ENCODE results near the gene CCAR1.
"Not testable (repeated sequence)": the region's sequence is repeated elsewhere in the genome, so short reads cannot be mapped to it uniquely, and the experiment has no call there.

Gene CCAR1, protein sequence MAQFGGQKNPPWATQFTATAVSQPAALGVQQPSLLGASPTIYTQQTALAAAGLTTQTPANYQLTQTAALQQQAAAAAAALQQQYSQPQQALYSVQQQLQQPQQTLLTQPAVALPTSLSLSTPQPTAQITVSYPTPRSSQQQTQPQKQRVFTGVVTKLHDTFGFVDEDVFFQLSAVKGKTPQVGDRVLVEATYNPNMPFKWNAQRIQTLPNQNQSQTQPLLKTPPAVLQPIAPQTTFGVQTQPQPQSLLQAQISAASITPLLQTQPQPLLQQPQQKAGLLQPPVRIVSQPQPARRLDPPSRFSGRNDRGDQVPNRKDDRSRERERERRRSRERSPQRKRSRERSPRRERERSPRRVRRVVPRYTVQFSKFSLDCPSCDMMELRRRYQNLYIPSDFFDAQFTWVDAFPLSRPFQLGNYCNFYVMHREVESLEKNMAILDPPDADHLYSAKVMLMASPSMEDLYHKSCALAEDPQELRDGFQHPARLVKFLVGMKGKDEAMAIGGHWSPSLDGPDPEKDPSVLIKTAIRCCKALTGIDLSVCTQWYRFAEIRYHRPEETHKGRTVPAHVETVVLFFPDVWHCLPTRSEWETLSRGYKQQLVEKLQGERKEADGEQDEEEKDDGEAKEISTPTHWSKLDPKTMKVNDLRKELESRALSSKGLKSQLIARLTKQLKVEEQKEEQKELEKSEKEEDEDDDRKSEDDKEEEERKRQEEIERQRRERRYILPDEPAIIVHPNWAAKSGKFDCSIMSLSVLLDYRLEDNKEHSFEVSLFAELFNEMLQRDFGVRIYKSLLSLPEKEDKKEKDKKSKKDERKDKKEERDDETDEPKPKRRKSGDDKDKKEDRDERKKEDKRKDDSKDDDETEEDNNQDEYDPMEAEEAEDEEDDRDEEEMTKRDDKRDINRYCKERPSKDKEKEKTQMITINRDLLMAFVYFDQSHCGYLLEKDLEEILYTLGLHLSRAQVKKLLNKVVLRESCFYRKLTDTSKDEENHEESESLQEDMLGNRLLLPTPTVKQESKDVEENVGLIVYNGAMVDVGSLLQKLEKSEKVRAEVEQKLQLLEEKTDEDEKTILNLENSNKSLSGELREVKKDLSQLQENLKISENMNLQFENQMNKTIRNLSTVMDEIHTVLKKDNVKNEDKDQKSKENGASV

GRCh38 chr10:68720793-68721672, at the start of gene CCAR1:
CCAR1 (plus strand) TSS chr10:68721239; CDS start chr10:68722505, 1,266 bp downstream.
- TF ChIP-seq CTCF (IDR thresholded peaks at IDR 0.05; ENCODE audit: control insufficient read depth, extremely low read depth, insufficient read depth) = no peak
- peak within 1 kb of the TSS; percentile 91 for H3K4me3 ChIP-seq (ENCODE audit: low read depth, low read length)
- DNase-seq (ENCODE audit: low read depth) = peak; percentile 96

- TF ChIP-seq CTCF (IDR thresholded peaks at IDR 0.05; ENCODE audit: control insufficient read depth, extremely low read depth, insufficient read depth) = no peak
- no peak for DNase-seq (ENCODE audit: low read depth)
- H3K4me3 ChIP-seq (ENCODE audit: low read depth, low read length) = no peak overlapping the region
These were observed 36.6 kb upstream of the CCAR1 start for GRCh38 chr10:68684413-68684812.

DNA sequence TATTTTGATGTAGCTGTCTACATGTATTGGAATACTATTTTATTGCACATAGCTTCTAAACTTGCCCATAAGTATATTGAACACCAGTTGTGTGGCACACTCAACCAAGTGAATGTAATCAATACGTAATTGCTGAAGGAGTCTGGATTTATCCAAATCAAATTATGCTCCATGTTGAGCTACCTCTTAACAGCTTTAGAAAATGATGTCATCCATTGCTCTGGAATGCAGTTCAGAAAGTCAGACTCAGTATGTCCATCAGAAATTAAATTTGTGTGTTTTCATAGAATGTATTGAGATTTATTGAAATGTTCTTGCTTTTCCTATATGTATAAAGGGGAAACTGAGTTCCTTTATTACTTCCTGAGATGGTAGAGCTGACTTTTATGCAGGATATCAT, 25.0 kb upstream of the CCAR1 start:
- no peak for DNase-seq (ENCODE audit: low read depth)
- no peak overlapping the region for H3K4me3 ChIP-seq (ENCODE audit: low read depth, low read length)
- no peak for TF ChIP-seq CTCF (IDR thresholded peaks at IDR 0.05; ENCODE audit: control insufficient read depth, extremely low read depth, insufficient read depth)

GRCh38 chr10:68697106-68697505, 23.9 kb upstream of the CCAR1 start:
- TF ChIP-seq CTCF (IDR thresholded peaks at IDR 0.05; ENCODE audit: control insufficient read depth, extremely low read depth, insufficient read depth) = no peak
- H3K4me3 ChIP-seq (ENCODE audit: low read depth, low read length) = no peak overlapping the region
- no peak for DNase-seq (ENCODE audit: low read depth)

- no peak overlapping the region for H3K4me3 ChIP-seq (ENCODE audit: low read depth, low read length)
- DNase-seq (ENCODE audit: low read depth) = no peak
- TF ChIP-seq CTCF (IDR thresholded peaks at IDR 0.05; ENCODE audit: control insufficient read depth, extremely low read depth, insufficient read depth) = no peak
These were observed 20.8 kb upstream of the CCAR1 start for GRCh38 chr10:68700197-68700596.

GRCh38 chr10:68705548-68705947, 15.5 kb upstream of the CCAR1 start:
- no peak for DNase-seq (ENCODE audit: low read depth)
- no peak for TF ChIP-seq CTCF (IDR thresholded peaks at IDR 0.05; ENCODE audit: control insufficient read depth, extremely low read depth, insufficient read depth)
- H3K4me3 ChIP-seq (ENCODE audit: low read depth, low read length) = no peak overlapping the region

DNA sequence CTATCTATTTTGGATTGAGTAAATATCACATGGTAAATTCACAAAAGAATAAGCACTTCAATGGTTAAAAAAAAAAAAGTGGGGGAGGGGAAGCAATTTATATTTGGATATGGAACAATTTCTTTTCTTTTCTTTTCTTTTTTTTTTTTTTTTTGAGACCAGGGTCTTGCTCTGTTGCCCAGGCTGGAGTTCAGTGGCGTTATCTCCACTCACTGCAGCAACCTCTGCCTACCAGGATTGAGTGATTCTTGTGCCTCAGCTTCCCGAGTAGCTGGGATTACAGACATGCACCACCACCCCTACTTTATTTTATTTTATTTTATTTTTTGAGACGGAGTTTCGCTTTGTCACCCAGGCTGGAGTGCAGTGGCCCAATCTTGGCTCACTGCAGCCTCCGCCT, 12.1 kb upstream of the CCAR1 start:
- H3K4me3 ChIP-seq (ENCODE audit: low read depth, low read length); DNase-seq (ENCODE audit: low read depth): not testable (repeated sequence)

GRCh38 chr10:68713065-68713464, 8.0 kb upstream of the CCAR1 start:
- not testable (repeated sequence) for H3K4me3 ChIP-seq (ENCODE audit: low read depth, low read length); DNase-seq (ENCODE audit: low read depth)
